T-helper 2 cell treated with Interferon-gamma antibody and Interleukin-4, amounts not matched to agents 5 μg/mL and 100 μg/mL, for 36 hours (primary cell): Measurements from ENCODE around the gene TP53TG3D.
"Not testable (repeated sequence)": the region's sequence is repeated elsewhere in the genome, so short reads cannot be mapped to it uniquely, and the experiment has no call there.

Experiments
- DNase-seq: peaks from one replicate; pipeline ENCODE4 v3.0.0; 2021; ENCODE audit warnings: low spot score
- H3K27ac Mint-ChIP-seq: one replicate; pipeline ENCODE4 v1.8.0; 2021; ENCODE audit warnings: mild to moderate bottlenecking, mixed read lengths
- H3K27me3 Mint-ChIP-seq: one replicate; pipeline ENCODE4 v1.8.0; 2021; ENCODE audit warnings: low read depth, mixed read lengths
- H3K36me3 Mint-ChIP-seq: one replicate; pipeline ENCODE4 v1.8.0; 2021; ENCODE audit warnings: low read depth, mixed read lengths
- H3K4me1 Mint-ChIP-seq: one replicate; pipeline ENCODE4 v1.8.0; 2021; ENCODE audit warnings: low read depth, mixed read lengths
- H3K4me3 Mint-ChIP-seq: one replicate; pipeline ENCODE4 v1.8.0; 2022; ENCODE audit warnings: mild to moderate bottlenecking, moderate library complexity, mixed read lengths
- H3K9me3 Mint-ChIP-seq: one replicate; pipeline ENCODE4 v1.8.0; 2021; ENCODE audit warnings: mixed read lengths

The TP53TG3D gene, protein sequence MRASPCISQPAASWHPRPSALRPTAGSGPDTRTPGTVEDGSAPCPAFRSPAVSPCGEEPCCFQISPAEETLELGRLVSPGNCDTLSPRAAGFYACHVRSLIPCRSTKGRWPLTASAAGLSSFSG

DNA sequence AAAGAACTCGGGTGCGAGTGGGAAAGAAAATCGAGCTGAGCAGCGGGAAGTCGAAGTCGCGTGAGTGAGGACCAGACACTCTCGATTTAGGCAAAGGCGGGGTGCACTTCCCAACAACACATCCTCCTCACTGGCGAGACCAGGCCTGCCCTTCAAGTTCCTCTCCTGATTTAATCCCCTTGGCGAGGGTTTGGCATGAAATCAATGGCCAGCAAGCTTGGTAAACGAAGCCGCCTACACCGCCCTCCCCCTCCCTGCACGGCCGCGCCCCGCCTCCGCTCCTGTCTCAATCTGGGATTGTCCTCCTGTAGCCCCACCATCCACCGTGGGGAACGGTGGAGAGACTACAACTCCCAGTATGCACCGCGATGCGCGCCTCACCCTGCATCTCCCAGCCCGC is at the start of gene TP53TG3D:
TP53TG3D (plus strand) TSS at position 301 of the 400 bp plus-strand sequence; CDS start at position 369, 68 bp downstream.
- not testable (repeated sequence) for H3K36me3 Mint-ChIP-seq, DNase-seq, H3K4me3 Mint-ChIP-seq, H3K9me3 Mint-ChIP-seq, H3K4me1 Mint-ChIP-seq, H3K27ac Mint-ChIP-seq, H3K27me3 Mint-ChIP-seq

DNA sequence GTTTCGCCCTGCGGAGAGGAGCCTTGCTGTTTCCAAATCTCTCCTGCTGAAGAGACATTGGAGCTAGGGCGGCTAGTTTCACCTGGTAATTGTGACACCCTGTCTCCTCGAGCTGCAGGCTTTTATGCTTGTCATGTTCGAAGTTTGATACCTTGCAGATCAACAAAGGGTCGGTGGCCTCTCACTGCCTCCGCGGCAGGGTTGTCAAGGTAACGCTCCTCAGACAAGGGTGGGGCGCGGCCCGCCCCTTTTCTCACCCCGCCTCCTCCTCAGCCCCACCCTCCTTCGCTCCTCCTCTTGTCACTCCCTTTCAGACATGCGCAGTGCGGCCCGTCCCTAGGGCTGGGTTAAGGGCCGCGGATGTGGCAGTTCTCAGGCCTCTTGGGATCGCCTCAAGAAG is 421 bp downstream of the TP53TG3D start:
- not testable (repeated sequence) for DNase-seq

DNA sequence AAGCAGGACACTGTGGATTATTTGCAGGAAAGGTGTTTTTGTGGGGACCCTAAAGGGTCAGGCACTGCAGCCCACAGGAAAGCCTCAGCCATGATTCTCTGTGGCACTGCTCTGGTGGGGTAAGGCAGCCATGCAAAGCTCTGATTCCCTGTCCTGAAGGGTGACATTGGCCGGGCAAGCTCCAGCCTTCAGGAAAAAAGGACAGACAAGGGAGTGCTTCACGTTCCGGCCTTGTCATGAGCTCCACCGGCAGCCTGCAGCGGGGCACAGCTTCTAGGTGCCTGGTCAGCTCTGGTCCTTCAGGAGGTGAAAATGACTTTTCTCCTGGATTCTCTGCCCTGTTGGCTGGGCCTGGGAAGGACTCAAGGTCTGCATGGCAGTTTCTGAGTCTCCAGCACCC is 8.4 kb downstream of the TP53TG3D start:
- not testable (repeated sequence) for H3K36me3 Mint-ChIP-seq, DNase-seq, H3K4me1 Mint-ChIP-seq, H3K9me3 Mint-ChIP-seq, H3K4me3 Mint-ChIP-seq, H3K27me3 Mint-ChIP-seq, H3K27ac Mint-ChIP-seq

More for the DNA sequence above, 421 bp downstream of the TP53TG3D start:
- H3K4me3 Mint-ChIP-seq, H3K27ac Mint-ChIP-seq, H3K9me3 Mint-ChIP-seq, H3K36me3 Mint-ChIP-seq, H3K4me1 Mint-ChIP-seq, H3K27me3 Mint-ChIP-seq: not testable (repeated sequence)

DNA sequence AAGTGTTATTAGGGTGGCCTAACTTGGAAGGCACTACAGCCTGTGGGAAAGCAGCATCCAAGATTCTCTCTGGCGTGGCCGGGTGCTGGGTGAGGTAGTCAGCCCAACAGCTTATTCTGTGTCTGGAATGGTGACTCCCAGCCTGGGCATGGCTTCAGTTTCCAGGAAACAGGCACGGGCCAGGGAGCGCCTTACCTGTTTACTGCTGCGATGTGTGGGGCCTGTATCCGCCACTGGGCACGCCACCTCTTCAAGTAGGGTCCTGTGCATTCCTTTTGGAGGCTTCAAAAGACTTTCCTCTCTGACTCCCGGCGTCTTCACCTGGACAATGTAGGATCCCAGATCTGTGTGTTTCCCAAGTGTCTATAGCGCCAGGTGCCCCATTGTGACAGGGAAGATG is 10.5 kb downstream of the TP53TG3D start:
- H3K27me3 Mint-ChIP-seq, H3K9me3 Mint-ChIP-seq, DNase-seq, H3K36me3 Mint-ChIP-seq, H3K27ac Mint-ChIP-seq, H3K4me3 Mint-ChIP-seq, H3K4me1 Mint-ChIP-seq: not testable (repeated sequence)

DNA sequence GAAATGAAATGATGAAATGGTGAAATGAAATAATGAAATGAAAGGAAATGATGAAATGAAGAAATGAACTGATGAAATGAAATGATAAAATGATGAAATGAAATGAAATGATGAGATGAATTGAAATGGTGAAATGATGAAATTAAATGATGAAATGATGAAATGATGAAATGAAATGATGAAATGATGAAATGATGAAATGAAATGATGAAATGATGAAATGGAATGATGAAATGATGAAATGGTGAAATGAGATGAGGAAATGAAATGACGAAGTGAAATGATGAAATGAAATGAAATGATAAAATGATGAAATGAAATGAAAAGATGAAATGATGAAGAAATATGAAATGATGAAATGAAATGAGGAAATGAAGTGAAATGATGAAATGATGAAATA is 28.8 kb downstream of the TP53TG3D start:
- not testable (repeated sequence) for H3K9me3 Mint-ChIP-seq, H3K4me3 Mint-ChIP-seq, H3K4me1 Mint-ChIP-seq, H3K27ac Mint-ChIP-seq, H3K27me3 Mint-ChIP-seq, DNase-seq, H3K36me3 Mint-ChIP-seq

DNA sequence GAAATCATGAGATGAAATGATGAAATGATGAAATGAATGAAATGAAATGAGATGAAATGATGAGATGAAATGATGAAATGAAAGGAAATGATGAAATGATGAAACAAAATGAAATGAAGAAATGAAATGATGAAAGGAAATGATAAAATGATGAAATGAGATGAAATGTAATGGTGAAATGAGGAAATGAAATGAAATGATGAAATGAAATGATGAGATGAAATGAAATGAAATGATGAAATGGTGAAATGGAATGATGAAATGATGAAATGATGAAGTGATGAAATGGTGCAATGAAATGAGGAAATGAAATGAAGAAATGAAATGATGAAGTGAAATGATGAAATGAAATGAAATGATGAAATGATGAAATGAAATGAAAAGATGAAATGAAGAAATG is 29.9 kb downstream of the TP53TG3D start:
- H3K4me1 Mint-ChIP-seq, H3K27ac Mint-ChIP-seq, H3K27me3 Mint-ChIP-seq, H3K36me3 Mint-ChIP-seq, H3K9me3 Mint-ChIP-seq, H3K4me3 Mint-ChIP-seq, DNase-seq: not testable (repeated sequence)

DNA sequence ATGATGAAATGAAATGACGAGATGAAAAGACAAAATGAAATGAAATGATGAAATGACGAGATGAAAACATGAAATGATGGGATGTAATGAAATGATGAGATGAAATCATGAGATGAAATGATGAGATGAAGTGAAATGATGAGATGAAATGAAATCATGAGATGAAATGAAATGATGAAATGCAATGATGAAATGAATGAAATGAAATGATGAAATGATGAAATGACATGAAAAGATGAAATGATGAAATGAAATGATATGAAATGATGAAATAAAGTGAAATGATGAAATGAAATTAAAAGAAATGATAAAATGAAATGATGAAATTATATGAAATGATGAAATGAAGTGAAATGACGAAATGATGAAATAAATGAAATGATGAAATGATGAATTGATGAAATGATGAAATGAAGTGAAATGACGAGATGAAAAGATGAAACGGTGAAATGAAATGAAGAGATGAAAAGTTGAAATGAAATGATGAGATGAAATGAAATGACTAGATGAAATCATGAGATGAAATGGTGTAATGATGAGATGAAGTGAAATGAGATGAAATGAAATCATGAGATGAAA is 30.9 kb downstream of the TP53TG3D start:
- H3K4me1 Mint-ChIP-seq, H3K27me3 Mint-ChIP-seq, H3K36me3 Mint-ChIP-seq, H3K4me3 Mint-ChIP-seq, DNase-seq, H3K9me3 Mint-ChIP-seq, H3K27ac Mint-ChIP-seq: not testable (repeated sequence)

DNA sequence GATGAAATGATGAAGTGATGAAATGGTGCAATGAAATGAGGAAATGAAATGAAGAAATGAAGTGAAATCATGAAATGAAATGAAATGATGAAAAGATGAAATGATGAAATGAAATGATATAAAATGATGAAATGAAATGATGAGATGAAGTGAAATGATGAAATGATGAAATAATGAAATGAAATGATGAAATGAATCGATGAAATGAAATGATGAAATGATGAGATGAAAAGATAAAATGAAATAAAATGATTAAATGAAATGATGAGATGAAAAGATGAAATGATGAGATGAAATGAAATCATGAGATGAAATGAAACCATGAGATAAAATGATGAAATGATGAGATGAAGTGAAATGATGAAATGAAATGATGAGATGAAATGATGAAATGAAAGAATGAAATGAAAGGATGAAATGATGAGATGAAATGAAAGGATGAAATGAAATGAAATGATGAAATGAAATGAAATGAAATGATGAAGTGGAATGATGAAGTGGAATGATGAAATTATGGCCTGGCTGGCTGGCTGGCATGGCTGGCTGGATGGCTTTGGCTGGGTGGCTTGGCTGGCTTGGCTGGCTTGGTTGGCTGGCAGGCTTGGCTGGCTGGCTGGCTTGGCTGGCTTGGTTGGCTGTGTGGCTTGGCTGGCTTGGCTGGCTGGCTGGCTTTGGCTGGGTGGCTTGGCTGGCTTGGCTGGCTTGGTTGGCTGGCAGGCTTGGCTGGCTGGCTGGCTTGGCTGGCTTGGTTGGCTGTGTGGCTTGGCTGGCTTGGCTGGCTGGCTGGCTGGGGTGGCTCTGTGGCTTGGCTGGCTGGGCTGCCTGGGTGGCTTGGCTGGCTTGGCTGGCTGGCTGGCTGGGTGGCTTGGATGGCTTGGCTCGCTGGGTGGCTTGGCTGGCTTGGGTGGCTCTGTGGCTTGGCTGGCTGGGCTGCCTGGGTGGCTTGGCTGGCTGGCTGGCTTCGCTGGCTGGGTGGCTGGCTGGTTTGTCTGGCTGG is 32.0 kb downstream of the TP53TG3D start:
- DNase-seq, H3K27me3 Mint-ChIP-seq, H3K4me1 Mint-ChIP-seq, H3K27ac Mint-ChIP-seq, H3K9me3 Mint-ChIP-seq, H3K4me3 Mint-ChIP-seq, H3K36me3 Mint-ChIP-seq: not testable (repeated sequence)

DNA sequence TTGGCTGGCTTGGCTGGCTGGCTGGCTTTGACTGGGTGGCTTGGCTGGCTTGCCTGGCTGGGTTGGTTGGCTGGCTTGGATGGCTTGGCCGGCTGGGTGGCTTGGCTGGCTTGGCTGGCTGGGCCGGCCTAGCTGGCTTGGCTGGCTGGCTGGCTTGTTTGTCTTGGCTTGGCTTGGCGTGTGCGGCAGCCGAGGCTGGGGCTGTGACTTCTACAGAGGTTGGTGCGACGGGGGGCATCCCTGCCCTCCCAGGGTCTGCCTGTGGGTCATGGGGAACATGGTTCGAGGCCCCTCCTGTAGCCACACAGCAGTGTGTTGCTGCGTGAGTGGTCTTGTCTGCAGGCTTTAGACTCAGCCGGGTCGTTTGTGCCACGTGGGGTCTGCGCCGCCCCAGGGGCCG is 33.1 kb downstream of the TP53TG3D start:
- H3K9me3 Mint-ChIP-seq, DNase-seq, H3K4me1 Mint-ChIP-seq: not testable (repeated sequence)

DNA sequence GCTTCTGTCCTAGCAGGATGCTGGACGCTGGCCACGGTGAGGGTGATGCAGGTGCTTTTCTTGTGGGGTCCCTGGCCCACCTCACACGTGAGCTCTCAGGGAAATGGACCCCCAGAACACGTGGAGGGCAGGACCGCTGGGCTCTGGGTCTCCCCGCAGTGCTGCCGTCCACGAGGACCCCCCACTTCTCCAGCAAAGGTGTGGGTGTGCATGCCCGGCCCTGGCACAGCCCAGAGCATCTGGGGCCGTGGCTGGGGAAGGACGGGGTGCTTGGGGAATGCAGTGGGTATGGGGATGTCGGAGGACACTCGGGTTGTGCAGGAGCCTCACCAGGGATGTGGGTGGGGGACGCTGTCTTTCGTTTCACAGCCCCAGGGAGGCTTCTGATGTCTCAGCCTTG is 34.7 kb downstream of the TP53TG3D start:
- DNase-seq, H3K27ac Mint-ChIP-seq, H3K4me3 Mint-ChIP-seq, H3K36me3 Mint-ChIP-seq, H3K9me3 Mint-ChIP-seq, H3K4me1 Mint-ChIP-seq, H3K27me3 Mint-ChIP-seq: not testable (repeated sequence)

More for the DNA sequence above, 33.1 kb downstream of the TP53TG3D start:
- H3K27me3 Mint-ChIP-seq, H3K27ac Mint-ChIP-seq, H3K4me3 Mint-ChIP-seq, H3K36me3 Mint-ChIP-seq: not testable (repeated sequence)

DNA sequence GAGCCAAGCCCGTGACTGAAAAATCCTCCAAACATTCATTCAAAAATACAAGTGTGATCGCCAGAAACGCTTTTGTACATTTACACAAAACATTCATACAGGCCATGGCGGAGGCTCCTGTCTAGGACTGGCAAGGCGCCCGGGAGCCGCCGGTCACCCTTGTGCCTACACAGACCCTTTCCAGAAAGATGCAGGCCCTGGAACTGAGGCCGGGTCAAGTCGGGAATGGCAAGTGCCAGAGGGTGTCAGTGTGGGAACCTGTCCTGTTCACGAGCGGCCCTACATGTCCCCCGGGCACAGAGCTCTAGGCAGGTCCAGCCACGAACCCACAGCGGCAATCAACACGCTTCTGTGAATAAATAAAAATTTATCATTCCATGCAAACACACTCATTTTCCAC is 36.1 kb downstream of the TP53TG3D start:
- not testable (repeated sequence) for H3K4me1 Mint-ChIP-seq, H3K9me3 Mint-ChIP-seq, DNase-seq, H3K27ac Mint-ChIP-seq, H3K36me3 Mint-ChIP-seq, H3K27me3 Mint-ChIP-seq, H3K4me3 Mint-ChIP-seq

DNA sequence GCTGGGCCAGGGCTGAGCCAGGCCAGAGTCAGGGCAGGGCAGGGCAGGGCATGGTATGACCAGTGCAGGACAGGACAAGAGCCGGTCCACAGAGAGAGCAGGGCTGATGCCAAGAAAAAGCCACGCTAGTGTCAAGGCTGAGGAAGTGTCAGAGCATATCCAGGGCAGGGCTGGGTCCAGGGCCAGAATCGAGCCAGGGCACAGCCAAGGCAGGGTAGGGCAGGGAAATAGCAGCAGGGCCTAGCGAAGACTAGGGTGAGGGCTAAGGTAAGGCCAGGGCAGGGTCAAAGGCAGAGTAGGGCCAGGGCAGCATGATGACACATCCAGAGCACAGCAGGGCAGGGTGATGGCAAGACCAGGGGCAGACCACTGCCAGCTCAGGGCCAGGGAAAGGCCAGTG is 49.7 kb downstream of the TP53TG3D start:
- H3K27ac Mint-ChIP-seq, H3K4me1 Mint-ChIP-seq, H3K9me3 Mint-ChIP-seq, DNase-seq, H3K27me3 Mint-ChIP-seq, H3K4me3 Mint-ChIP-seq, H3K36me3 Mint-ChIP-seq: not testable (repeated sequence)
